Anterior cingulate cortex (tissue), 58 donors: ENCODE results near the gene CXXC5.
"Not testable (repeated sequence)": the region's sequence is repeated elsewhere in the genome, so short reads cannot be mapped to it uniquely, and the experiment has no call there.

Experiments
- DNase-seq, 58 donors: peaks; one replicate each; lab custom pipeline; 2025; lab: John Stamatoyannopoulos, UW

The CXXC5 gene

GRCh38 chr5:139727615-139728014 lies 79.5 kb downstream of the CXXC5 start:
- DNase-seq = not testable (repeated sequence)

DNA sequence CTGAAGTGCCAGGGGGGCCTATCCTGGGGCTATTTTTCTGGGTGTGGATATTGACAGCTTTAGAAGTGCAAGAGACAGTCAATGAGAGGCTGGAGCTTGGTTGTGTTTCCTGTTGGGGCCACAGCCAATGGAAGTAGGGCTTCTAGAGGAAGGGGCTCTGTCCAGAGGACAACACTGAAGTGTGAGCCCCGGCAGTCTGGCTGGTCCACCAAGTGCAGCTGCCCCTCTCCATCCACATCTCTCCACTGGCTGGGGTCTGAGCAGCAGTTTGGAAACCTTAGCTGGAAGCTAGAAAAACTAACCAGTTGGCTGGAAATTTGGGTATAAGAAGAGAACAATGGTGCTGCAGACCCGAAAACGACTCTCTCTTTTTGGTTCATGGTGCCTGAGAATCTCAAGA lies 83.1 kb downstream of the CXXC5 start:
- DNase-seq = no peak

DNA sequence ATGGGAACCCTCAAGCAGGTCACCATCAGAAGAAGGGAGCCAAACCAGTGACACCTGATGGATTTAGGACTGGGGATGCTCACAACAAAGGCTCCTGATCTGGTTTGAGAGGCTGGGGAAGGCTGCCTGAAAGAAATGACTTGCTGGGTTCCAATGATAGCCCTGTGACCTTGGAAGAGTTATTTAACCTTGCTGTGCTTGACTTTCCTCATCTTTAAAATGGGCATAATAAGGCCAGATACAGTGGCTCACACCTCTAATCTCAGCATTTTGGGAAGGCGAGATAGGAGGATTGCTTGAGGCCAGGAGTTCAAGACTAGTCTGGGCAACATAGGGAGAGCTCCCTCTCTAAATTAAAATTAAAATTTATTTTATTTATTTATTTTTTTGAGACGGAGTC lies 83.9 kb downstream of the CXXC5 start:
- no peak for DNase-seq

DNA sequence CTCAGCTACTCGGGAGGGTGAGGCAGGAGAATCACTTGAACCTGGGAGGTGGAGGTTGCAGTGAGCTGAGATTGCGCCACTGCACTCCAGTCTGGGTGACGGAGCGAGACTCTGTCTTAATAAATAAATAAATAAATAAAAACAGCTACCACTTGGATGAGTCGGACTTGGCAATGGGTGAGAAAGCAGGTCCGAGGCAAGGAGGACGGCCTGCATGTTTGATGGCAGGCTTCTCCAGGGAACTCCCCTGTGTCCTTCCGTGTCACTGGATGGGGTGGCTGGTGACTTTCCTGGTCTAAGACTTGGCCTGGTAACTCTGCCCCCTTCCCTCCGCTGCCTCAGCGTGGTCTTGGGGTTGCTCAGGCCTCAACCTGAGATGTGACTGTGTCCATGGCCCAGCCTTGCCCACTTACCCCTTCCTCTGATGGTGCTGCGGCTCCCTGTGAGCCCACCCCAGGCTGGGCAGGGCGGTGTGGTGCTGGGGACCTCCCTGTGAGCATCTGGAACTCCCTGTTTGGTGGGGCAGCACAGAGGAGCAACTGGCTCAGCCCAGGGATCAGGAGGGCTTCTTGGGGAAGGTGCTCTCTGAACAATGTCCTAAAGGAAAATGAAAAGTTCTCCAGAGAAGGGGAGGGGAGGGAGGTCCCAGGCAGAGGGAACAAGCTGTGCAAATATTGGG lies 85.0 kb downstream of the CXXC5 start:
- DNase-seq = no peak
